GM12864 (cell line): Measurements from ENCODE around the gene TMEM134.
"Not testable (repeated sequence)": the region's sequence is repeated elsewhere in the genome, so short reads cannot be mapped to it uniquely, and the experiment has no call there.

Experiments
- DNase-seq: peaks from one replicate; pipeline ENCODE4 v3.0.0-alpha.2; 2011; ENCODE audit warnings: low read depth
- H3K4me3 ChIP-seq: 2 replicates; pipeline ENCODE4 v1.5.1; 2011; ENCODE audit warnings: mild to moderate bottlenecking, low read depth, low read length, control low read depth
- CTCF ChIP-seq: IDR thresholded peaks from 2 replicates; pipeline ENCODE4 v1.5.1; 2011; ENCODE audit warnings: low read depth, mild to moderate bottlenecking, moderate library complexity, low read length, control low read depth, inconsistent platforms; ENCODE audit errors: missing control alignments

TMEM134 gene

GRCh38 chr11:67432655-67433349 lies 36.2 kb downstream of the TMEM134 start:
- H3K4me3 ChIP-seq = no peak overlapping the region
- TF ChIP-seq CTCF = no peak
- DNase-seq = no peak

- H3K4me3 ChIP-seq = no peak overlapping the region
- DNase-seq = no peak
- no peak for TF ChIP-seq CTCF
These were observed 37.5 kb downstream of the TMEM134 start for GRCh38 chr11:67431346-67432249.

- no peak for TF ChIP-seq CTCF
- peak overlapping the region; percentile 63; the same call in 1 of the 2 replicates for H3K4me3 ChIP-seq
- DNase-seq = no peak
These were observed 39.3 kb downstream of the TMEM134 start for GRCh38 chr11:67429722-67430121.

- no peak for DNase-seq
- no peak for TF ChIP-seq CTCF
- H3K4me3 ChIP-seq = peak overlapping the region; percentile 63
These were observed 39.9 kb downstream of the TMEM134 start for GRCh38 chr11:67429038-67429668.

GRCh38 chr11:67428052-67429001 lies 40.7 kb downstream of the TMEM134 start, which contains the start of gene RPS6KB2:
Gene RPS6KB2, plus strand, starts transcription at chr11:67428494. Its CDS starts 52 bp downstream, at chr11:67428546.
- TF ChIP-seq CTCF = no peak
- peak; percentile 95 for DNase-seq
- peak within 1 kb of the TSS; percentile 63 for H3K4me3 ChIP-seq

- H3K4me3 ChIP-seq = peak overlapping the region; percentile 63
- DNase-seq = not testable (repeated sequence)
These were observed 41.6 kb downstream of the TMEM134 start for GRCh38 chr11:67427364-67427859.
